ENCODE measurements around the gene CDH2. TPM values are rescaled to one million over a fixed set of nuclear protein-coding genes. Genes with fewer than 3 reads are reported as not detected.

Gene CDH2
- polyA plus RNA-seq, 1 donor (not counting 4 experiments of a cell fraction or from before 2014, with no cell fraction given): 0.46 TPM

- no peak overlapping the region for H2AFZ ChIP-seq (ENCODE audit: control insufficient read depth, low read length)
- no peaks in the 10 kb centered on the region for H3K79me2 ChIP-seq (ENCODE audit: control insufficient read depth, insufficient read depth, low read length)
- H3K27me3 ChIP-seq (ENCODE audit: control insufficient read depth, extremely low read depth, insufficient read depth, low read length): no peaks in the 10 kb centered on the region
- TF ChIP-seq EZH2 (IDR thresholded peaks at IDR 0.05; ENCODE audit: low read length): no peak
- no peak for TF ChIP-seq CTCF (optimal IDR thresholded peaks at IDR 0.05 in 1 of 3, IDR thresholded peaks at IDR 0.05 in 1 of 3, conservative IDR thresholded peaks at IDR 0.05 in 1 of 3; ENCODE audit: extremely low read depth in 1 of 3, insufficient read depth in 2 of 3, low read length in 3 of 3)
- H3K9me1 ChIP-seq (ENCODE audit: control insufficient read depth, extremely low read depth, insufficient read depth, low read length): no peaks in the 10 kb centered on the region
- H3K4me2 ChIP-seq (ENCODE audit: control insufficient read depth, extremely low read depth, insufficient read depth, low read depth, low read length): no peak overlapping the region
- H3K27ac ChIP-seq (ENCODE audit: control insufficient read depth, insufficient read depth, low read length): no peak overlapping the region
- DNase-seq (ENCODE audit: low read depth, low spot score): no peak
- FAIRE-seq: no peak
- H3K4me3 ChIP-seq (ENCODE audit: control insufficient read depth in 2 of 3, extremely low read depth in 1 of 3, insufficient read depth in 2 of 3, low read depth in 1 of 3, low read length in 3 of 3): no peak overlapping the region
- dilution Hi-C loops (cut with MboI; ENCODE audit: extremely low pct_ligation_motif_present, low sequenced_read_pairs): no loop called here
- no peaks in the 10 kb centered on the region for H3K9me3 ChIP-seq (ENCODE audit: control insufficient read depth, low read depth, low read length)
- no peaks in the 10 kb centered on the region for H3K4me1 ChIP-seq (ENCODE audit: control insufficient read depth, extremely low read depth, insufficient read depth, low read length)
- no peaks in the 10 kb centered on the region for H3K36me3 ChIP-seq (ENCODE audit: control insufficient read depth in 2 of 2, extremely low read depth in 1 of 2, insufficient read depth in 2 of 2, low read length in 2 of 2)
- H4K20me1 ChIP-seq (ENCODE audit: control insufficient read depth, extremely low read depth, insufficient read depth, low read length): no peaks in the 10 kb centered on the region
- no peak overlapping the region for H3K9ac ChIP-seq (ENCODE audit: control insufficient read depth, extremely low read depth, insufficient read depth, low read length)
Measured at GRCh38 chr18:28048612-28049011, 128.3 kb downstream of the CDH2 start.

DNA sequence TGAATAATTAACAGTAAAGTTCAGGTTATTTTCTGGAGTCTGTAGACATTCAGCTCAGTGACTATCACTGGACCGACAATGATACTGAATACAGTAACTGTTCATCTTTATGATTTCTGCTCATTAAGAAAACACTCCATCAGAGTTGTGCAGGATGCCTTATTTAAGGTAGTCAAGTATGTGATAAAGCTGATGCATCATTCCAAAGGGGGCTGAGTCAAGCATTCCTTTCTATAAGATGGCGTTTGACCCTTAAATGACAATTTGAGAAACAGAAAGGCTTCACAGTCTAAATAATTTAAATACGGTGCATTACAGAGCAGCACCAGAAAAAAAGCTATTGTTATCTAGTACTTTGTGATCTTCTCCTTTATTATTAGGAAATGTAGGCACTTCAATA lies 131.1 kb downstream of the CDH2 start:
- Histone ChIP-seq H3K4me2 (ENCODE audit: control insufficient read depth, extremely low read depth, insufficient read depth, low read depth, low read length) (no peak overlapping the region), H3K9me1 (ENCODE audit: control insufficient read depth, extremely low read depth, insufficient read depth, low read length) (no peaks in the 10 kb centered on the region), H3K36me3 (ENCODE audit: control insufficient read depth in 2 of 2, extremely low read depth in 1 of 2, insufficient read depth in 2 of 2, low read length in 2 of 2) (no peaks in the 10 kb centered on the region), H3K4me1 (ENCODE audit: control insufficient read depth, extremely low read depth, insufficient read depth, low read length) (no peaks in the 10 kb centered on the region), H3K4me3 (ENCODE audit: control insufficient read depth in 2 of 3, extremely low read depth in 1 of 3, insufficient read depth in 2 of 3, low read depth in 1 of 3, low read length in 3 of 3) (no peak overlapping the region), H3K9ac (ENCODE audit: control insufficient read depth, extremely low read depth, insufficient read depth, low read length) (no peak overlapping the region), H3K27me3 (ENCODE audit: control insufficient read depth, extremely low read depth, insufficient read depth, low read length) (no peaks in the 10 kb centered on the region), H4K20me1 (ENCODE audit: control insufficient read depth, extremely low read depth, insufficient read depth, low read length) (no peaks in the 10 kb centered on the region), H3K27ac (ENCODE audit: control insufficient read depth, insufficient read depth, low read length) (no peak overlapping the region), H3K9me3 (ENCODE audit: control insufficient read depth, low read depth, low read length) (no peaks in the 10 kb centered on the region), H3K79me2 (ENCODE audit: control insufficient read depth, insufficient read depth, low read length) (no peaks in the 10 kb centered on the region), H2AFZ (ENCODE audit: control insufficient read depth, low read length) (no peak overlapping the region)
- no peak for FAIRE-seq
- TF ChIP-seq EZH2 (IDR thresholded peaks at IDR 0.05; ENCODE audit: low read length) (no peak), CTCF (optimal IDR thresholded peaks at IDR 0.05 in 1 of 3, IDR thresholded peaks at IDR 0.05 in 1 of 3, conservative IDR thresholded peaks at IDR 0.05 in 1 of 3; ENCODE audit: extremely low read depth in 1 of 3, insufficient read depth in 2 of 3, low read length in 3 of 3) (no peak)
- dilution Hi-C loops (cut with MboI; ENCODE audit: extremely low pct_ligation_motif_present, low sequenced_read_pairs): no loop called here
- DNase-seq (ENCODE audit: low read depth, low spot score): no peak

All from keratinocyte (primary cell).